PC-3 (cell line): Measurements from ENCODE around the gene PCNX2. TPM values are rescaled to one million over a fixed set of nuclear protein-coding genes. Genes with fewer than 3 reads are reported as not detected.

Experiments used
- ATAC-seq: fragments of 200-7000 bp; cut with Tn5 transposase; 2 replicates; pipeline ENCODE4 v1.9.1; 2020; ENCODE audit warnings: mild to moderate bottlenecking, moderate library complexity
- BruUV-seq: library from RNA; stranded (reverse); fragments of 400-500 nt; replicated peaks from 2 replicates; lab custom pipeline; 2021; lab: Mats Ljungman, UMichigan
- CTCF ChIA-PET: fragments of 300-600 bp; sonication (Branson Sonifier 250); formaldehyde crosslinking; loops from one replicate; lab custom pipeline; 2022; ENCODE audit warnings: antibody characterized with exemption; lab: Charles Lee
- POLR2A ChIA-PET: fragments of 300-600 bp; sonication (Branson Sonifier 250); formaldehyde crosslinking; loops from one replicate; lab custom pipeline; 2022; ENCODE audit warnings: antibody characterized with exemption; ENCODE audit not compliant: unreplicated experiment; lab: Charles Lee
- DNase-seq: peaks from one replicate; pipeline ENCODE4 v3.0.0-alpha.2; 2015
- H2AFZ ChIP-seq: fragments of 300-600 bp; sonication (generic); 2 replicates; pipeline ENCODE4 v1.6.0; 2016; ENCODE audit warnings: antibody characterized with exemption, low read length
- H3F3A ChIP-seq: fragments of 300-600 bp; sonication (generic); one replicate; pipeline ENCODE4 v1.6.0; 2017; ENCODE audit warnings: antibody characterized with exemption, low read length, control low read depth, mild to moderate bottlenecking; ENCODE audit not compliant: unreplicated experiment
- H3K27ac ChIP-seq: fragments of 300-600 bp; sonication (generic); 2 replicates; pipeline ENCODE4 v1.5.1; 2016; ENCODE audit warnings: mild to moderate bottlenecking, low read length
- H3K27me3 ChIP-seq: fragments of 300-600 bp; sonication (generic); 2 replicates; pipeline ENCODE4 v1.6.1; 2016; ENCODE audit warnings: low read length, mixed read lengths
- H3K36me3 ChIP-seq: fragments of 300-600 bp; sonication (generic); 2 replicates; pipeline ENCODE4 v1.6.1; 2016; ENCODE audit warnings: low read depth, mixed run types, low read length, mixed read lengths
- H3K4me1 ChIP-seq: fragments of 300-600 bp; sonication (generic); 2 replicates; pipeline ENCODE4 v1.5.1; 2016; ENCODE audit warnings: low read length; ENCODE audit not compliant: insufficient read depth
- H3K4me2 ChIP-seq: fragments of 300-600 bp; sonication (generic); 2 replicates; pipeline ENCODE4 v1.6.0; 2016; ENCODE audit warnings: low read length
- H3K4me3 ChIP-seq: fragments of 300-600 bp; sonication (generic); 2 replicates; pipeline ENCODE4 v1.5.1; 2016; ENCODE audit warnings: mild to moderate bottlenecking, low read length, mixed read lengths
- H3K79me2 ChIP-seq: fragments of 300-600 bp; sonication (generic); 2 replicates; pipeline ENCODE4 v1.6.1; 2017; ENCODE audit warnings: low read length, mixed read lengths
- H3K9ac ChIP-seq: fragments of 300-600 bp; sonication (generic); 2 replicates; pipeline ENCODE4 v1.6.0; 2016; ENCODE audit warnings: mild to moderate bottlenecking, low read length
- H3K9me2 ChIP-seq: fragments of 300-600 bp; sonication (generic); replicated peaks from 2 replicates; pipeline ENCODE4 v1.6.1; 2016; ENCODE audit warnings: mixed run types, low read length, mixed read lengths
- H3K9me3 ChIP-seq: fragments of 300-600 bp; sonication (generic); 2 replicates; pipeline ENCODE4 v1.6.1; 2016; ENCODE audit warnings: low read length, mixed read lengths
- H4K20me1 ChIP-seq: fragments of 300-600 bp; sonication (generic); 2 replicates; pipeline ENCODE4 v1.6.1; 2016; ENCODE audit warnings: low read length, mixed read lengths
- EZH2 ChIP-seq: fragments of 300-600 bp; sonication (generic); IDR thresholded peaks from one replicate; pipeline ENCODE4 v1.6.1; 2017; ENCODE audit warnings: antibody characterized with exemption, mild to moderate bottlenecking, low read length; ENCODE audit not compliant: unreplicated experiment
- EZH2phosphoT487 ChIP-seq: fragments of 300-600 bp; sonication (generic); IDR thresholded peaks from 2 replicates; pipeline ENCODE4 v1.6.1; 2018; ENCODE audit warnings: mild to moderate bottlenecking, antibody characterized with exemption, low read length, borderline replicate concordance
- intact Hi-C: fragments of 100-400 bp; cut with micrococcal nuclease; formaldehyde crosslinking; loops from 2 replicates; pipeline ENCODE4 v1.9.0; 2023
- total RNA-seq: library from RNA; depleted of rRNA; stranded (reverse); fragments of >200 nt; gene quantifications from 2 replicates; pipeline ENCODE4 v1.2.3, GENCODE V29; 2014
- TF ChIP-seq, protein P1 (sequence below): fragments of 300-600 bp; sonication (generic); conservative IDR thresholded peaks from 2 replicates; pipeline ENCODE4 v1.5.1; 2017; ENCODE audit warnings: antibody characterized with exemption, low read depth, mild to moderate bottlenecking, low read length

PCNX2 gene
- total RNA-seq, 1 experiment from 2014 or later, result 17.3 TPM

DNA sequence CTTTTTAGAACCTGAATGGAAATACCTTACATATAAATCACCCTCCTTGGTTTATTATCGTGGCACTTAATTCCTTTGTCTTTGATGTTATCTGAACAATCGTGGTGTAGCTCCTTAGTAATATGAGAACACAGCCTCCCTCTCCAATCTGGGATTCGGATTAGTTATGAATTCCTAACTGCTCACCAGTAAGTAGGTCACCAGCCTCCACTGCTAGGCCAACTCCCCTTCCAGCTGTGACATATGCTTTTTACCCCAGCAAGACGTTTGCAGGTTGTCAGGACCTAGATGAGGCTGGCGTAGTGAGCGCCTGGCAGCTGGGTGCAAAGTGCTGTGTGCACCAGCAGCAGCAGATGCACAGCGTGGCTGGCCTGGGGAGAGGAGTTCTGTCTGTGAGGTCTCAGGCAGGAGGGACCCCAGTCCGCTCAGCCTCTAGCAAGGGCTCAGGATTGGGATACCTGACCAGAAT, 306.9 kb downstream of the PCNX2 start:
- H3K4me1 ChIP-seq, result peaks cover 11% of the 10 kb centered on the region
- ChIA-PET POLR2A (no interaction called here), CTCF (no interaction called here)
- H3K4me2 ChIP-seq, result peak overlapping the region; percentile 7; the same call in 1 of the 2 replicates
- H3K36me3 ChIP-seq, result peaks cover 15% of the 10 kb centered on the region
- peak; percentile 91 for ATAC-seq
- TF ChIP-seq EZH2 (no peak), EZH2phosphoT487 (no peak)
- TF ChIP-seq, protein P1, sequence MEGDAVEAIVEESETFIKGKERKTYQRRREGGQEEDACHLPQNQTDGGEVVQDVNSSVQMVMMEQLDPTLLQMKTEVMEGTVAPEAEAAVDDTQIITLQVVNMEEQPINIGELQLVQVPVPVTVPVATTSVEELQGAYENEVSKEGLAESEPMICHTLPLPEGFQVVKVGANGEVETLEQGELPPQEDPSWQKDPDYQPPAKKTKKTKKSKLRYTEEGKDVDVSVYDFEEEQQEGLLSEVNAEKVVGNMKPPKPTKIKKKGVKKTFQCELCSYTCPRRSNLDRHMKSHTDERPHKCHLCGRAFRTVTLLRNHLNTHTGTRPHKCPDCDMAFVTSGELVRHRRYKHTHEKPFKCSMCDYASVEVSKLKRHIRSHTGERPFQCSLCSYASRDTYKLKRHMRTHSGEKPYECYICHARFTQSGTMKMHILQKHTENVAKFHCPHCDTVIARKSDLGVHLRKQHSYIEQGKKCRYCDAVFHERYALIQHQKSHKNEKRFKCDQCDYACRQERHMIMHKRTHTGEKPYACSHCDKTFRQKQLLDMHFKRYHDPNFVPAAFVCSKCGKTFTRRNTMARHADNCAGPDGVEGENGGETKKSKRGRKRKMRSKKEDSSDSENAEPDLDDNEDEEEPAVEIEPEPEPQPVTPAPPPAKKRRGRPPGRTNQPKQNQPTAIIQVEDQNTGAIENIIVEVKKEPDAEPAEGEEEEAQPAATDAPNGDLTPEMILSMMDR, result no peak
- H3F3A ChIP-seq, result no peaks in the 10 kb centered on the region
- H3K27ac ChIP-seq, result no peak overlapping the region
- no TSS peak for BruUV-seq
- H3K9ac ChIP-seq, result no peak overlapping the region
- H3K9me2 ChIP-seq, result no peaks in the 10 kb centered on the region
- no peaks in the 10 kb centered on the region for H4K20me1 ChIP-seq
- H2AFZ ChIP-seq, result no peak overlapping the region
- H3K27me3 ChIP-seq, result no peaks in the 10 kb centered on the region
- H3K4me3 ChIP-seq, result no peak overlapping the region
- H3K9me3 ChIP-seq, result peaks cover 5% of the 10 kb centered on the region; the same call in 1 of the 2 replicates
- intact Hi-C loops, result loop anchor here (10.0 kb wide), 1 partner anchor 354 kb away; the partner anchor contains the start of gene SIPA1L2
- no peaks in the 10 kb centered on the region for H3K79me2 ChIP-seq
- DNase-seq, result peak; percentile 79

DNA sequence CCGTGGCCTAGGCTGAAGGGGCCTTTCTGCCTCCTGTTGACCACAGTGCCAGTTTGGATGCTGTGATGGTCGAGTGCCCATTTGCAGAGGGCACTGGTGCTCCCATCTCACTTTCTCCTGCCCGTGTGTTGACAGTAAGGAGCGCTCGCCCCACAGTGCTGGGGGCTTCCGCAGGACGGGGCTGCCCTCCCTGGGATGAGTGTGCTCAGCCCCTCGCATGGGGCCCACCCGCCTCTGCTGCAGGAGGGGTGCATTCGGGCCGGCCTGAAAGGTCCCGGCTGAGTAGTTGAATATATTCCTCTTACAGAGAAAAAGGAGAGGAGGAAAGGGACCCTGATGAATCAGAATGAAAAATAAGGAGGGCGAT, 307.8 kb downstream of the PCNX2 start:
- ChIA-PET POLR2A (no interaction called here), CTCF (no interaction called here)
- no TSS peak for BruUV-seq
- Histone ChIP-seq H3K4me1 (peaks cover 11% of the 10 kb centered on the region), H3K9ac (no peak overlapping the region), H2AFZ (no peak overlapping the region), H3K9me3 (no peaks in the 10 kb centered on the region), H4K20me1 (no peaks in the 10 kb centered on the region), H3K36me3 (peaks cover 8% of the 10 kb centered on the region), H3K27me3 (no peaks in the 10 kb centered on the region), H3K4me3 (no peak overlapping the region), H3K79me2 (no peaks in the 10 kb centered on the region), H3K9me2 (no peaks in the 10 kb centered on the region), H3F3A (no peaks in the 10 kb centered on the region), H3K4me2 (no peak overlapping the region), H3K27ac (no peak overlapping the region)
- ATAC-seq, result no peak
- no peak for DNase-seq
- intact Hi-C loops, result loop anchor here (10.0 kb wide), 1 partner anchor 353 kb away; the partner anchor contains the start of gene SIPA1L2
- no peak for TF ChIP-seq EZH2phosphoT487
- TF ChIP-seq EZH2, result no peak
- TF ChIP-seq, protein P1, result no peak

DNA sequence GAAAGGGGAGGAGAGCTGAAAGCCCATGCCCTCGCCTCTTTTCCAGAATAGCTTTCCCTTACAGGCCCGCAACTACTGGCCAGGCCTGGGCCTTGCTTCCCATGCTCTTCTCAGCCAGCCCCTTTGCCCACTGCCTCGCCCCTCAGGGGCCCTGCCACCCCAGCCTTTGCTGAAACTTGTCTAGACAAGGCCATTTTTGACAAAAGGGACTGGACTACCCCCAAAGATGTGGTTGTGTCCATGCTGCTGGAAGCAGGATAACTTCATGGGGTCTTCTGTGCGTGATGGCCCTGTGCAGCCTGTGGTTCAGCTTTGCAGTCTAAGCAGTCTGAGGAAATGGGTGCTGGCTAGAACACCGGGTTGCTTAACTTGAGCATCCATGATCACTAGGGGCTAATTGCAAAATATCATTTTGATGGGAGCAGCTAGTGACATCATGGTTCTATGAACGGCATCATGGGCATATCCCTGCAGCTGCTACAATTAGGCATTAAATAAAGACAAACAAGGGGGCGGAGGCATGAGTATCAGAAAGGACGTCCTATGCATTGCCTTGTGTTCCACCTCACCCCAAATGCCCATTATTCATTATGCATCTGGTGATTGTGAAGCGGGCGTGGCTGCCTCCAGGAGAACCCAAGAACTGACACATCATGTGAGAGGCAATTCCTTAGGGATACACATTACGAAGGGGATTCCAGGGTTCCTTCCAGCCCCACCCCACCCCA, 308.3 kb downstream of the PCNX2 start:
- Histone ChIP-seq H2AFZ (no peak overlapping the region), H3K9me2 (no peaks in the 10 kb centered on the region), H3K27me3 (no peaks in the 10 kb centered on the region), H3K36me3 (peaks cover 3% of the 10 kb centered on the region), H3K4me2 (no peak overlapping the region), H3K79me2 (no peaks in the 10 kb centered on the region), H3K9ac (no peak overlapping the region), H3K4me1 (peaks cover 11% of the 10 kb centered on the region), H3K9me3 (no peaks in the 10 kb centered on the region), H3F3A (no peaks in the 10 kb centered on the region), H3K4me3 (no peak overlapping the region), H3K27ac (no peak overlapping the region), H4K20me1 (no peaks in the 10 kb centered on the region)
- ATAC-seq (no peak), DNase-seq (no peak)
- intact Hi-C loops, result loop anchor here (10.0 kb wide), 1 partner anchor 352 kb away; the partner anchor contains the start of gene SIPA1L2
- TF ChIP-seq, protein P1, result no peak
- TF ChIP-seq EZH2phosphoT487 (no peak), EZH2 (no peak)
- POLR2A ChIA-PET, result no interaction called here
- CTCF ChIA-PET, result no interaction called here
- BruUV-seq, result no TSS peak
